GM21737 (cell line): ENCODE measurements around the gene ASB9.
A peak's percentile ranks its signal among the peaks of the same experiment; 100 is the strongest.
"Not testable (repeated sequence)": the region's sequence is repeated elsewhere in the genome, so short reads cannot be mapped to it uniquely, and the experiment has no call there.

ENCODE experiments used
- ATAC-seq: cut with Tn5 transposase; IDR thresholded peaks from one replicate; pipeline ENCODE4 v1.9.1; 2021; ENCODE audit warnings: mild to moderate bottlenecking, moderate library complexity; ENCODE audit not compliant: unreplicated experiment

The ASB9 gene

DNA sequence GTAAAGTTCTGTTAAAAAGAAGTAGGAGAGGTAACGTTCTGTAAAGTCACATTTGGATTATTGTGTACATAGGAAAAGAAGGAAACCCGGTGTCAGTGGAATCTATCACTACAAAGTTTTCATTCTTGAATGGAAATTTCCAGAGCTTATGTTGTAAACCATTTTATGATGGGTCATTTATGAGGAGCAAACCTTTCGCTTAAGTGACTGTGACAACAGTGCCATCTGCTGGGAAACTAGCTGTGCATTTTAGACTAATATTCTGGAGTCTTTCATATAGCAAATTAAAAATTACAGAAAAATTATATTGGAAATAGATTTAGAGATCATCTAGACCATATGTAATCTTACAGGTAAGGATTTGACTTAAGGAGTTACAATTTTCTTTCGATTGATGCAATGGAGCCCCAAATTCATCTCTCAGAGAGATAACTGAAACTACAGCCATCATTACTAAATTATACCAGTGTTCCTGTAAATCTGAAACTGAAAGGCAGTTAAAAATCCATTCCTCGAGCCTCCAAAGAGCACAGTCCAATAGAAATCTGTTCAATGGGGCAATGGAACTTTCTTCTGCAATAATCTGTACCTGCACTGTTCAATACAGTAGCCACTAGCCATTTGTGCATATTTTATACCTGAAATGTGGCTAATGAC is 26.9 kb downstream of the ASB9 start:
- ATAC-seq, result no peak

DNA sequence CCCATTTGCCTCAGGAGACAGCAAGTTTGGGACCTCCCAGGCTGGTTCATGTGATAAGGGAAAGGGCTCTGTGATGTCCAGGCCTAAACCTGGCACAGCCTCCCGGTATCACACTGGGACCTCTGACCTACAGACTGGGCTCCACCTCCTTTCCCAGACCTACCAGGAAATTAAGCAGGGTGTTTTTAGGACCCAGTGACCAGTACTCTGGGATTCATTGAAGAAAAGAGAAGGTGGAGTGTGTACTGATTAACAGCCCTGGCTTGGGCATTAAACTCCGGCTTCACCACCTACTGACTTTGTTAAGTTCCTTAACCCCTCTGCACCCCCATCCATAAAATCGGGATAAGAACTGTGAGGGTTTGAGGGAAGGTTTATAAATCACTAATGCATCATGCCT is 28.6 kb downstream of the ASB9 start:
- ATAC-seq, result no peak

DNA sequence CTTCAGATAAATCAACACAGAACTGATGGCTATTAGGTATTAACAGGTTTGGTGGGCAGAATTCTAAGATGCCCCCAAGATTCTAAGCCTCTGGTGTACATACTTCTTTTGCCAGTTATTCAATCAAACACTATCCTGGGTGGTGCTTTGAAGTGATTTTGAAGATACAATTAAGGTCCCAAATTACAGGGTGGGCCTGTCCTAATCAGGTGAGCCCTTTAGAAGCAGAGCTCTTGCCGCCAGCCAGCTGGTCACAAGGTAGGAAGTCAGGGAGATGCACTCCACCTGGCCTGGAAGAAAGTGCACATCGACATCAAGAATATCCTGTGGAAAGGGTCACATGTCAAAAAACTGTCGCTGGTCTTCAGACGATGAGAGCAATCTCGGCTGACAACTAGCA is 29.5 kb downstream of the ASB9 start:
- no peak for ATAC-seq

DNA sequence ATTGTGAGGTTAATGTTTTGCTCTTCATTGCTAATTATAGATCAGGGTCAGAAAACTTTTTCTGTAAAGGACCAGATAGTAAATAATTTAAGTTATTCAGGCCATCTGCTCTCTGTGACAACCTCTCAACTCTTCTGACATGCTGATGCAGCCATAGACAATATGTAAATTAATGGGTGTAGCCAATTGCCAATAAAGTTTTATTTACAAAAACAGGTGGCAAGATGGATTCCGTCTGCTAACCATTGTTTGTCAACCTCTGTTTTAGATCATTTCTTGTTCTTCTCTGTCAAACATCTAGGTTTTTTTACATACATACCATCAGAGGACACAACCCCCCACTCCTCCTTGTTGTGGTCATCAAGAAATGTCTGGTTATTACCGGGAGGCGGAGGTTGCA is 33.7 kb downstream of the ASB9 start:
- no peak for ATAC-seq

DNA sequence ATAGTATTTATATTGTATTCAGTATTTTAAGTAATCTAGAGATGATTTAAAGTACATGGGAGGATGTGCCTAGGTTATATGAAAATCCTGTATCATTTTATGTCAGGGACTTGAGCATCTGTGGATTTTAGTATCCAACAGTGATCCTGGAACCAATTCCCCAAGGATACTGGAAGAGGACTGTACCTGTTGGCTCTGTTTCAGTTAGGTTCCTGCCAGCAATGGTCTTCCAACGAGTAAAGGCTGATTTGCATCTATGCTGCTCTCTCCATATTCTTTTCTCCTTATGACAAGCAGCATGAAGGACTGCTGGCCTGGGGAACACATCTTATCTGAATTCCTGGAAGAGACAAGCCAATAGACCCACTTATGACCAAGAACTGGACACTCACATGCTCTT is 34.9 kb downstream of the ASB9 start:
- ATAC-seq, result no peak

DNA sequence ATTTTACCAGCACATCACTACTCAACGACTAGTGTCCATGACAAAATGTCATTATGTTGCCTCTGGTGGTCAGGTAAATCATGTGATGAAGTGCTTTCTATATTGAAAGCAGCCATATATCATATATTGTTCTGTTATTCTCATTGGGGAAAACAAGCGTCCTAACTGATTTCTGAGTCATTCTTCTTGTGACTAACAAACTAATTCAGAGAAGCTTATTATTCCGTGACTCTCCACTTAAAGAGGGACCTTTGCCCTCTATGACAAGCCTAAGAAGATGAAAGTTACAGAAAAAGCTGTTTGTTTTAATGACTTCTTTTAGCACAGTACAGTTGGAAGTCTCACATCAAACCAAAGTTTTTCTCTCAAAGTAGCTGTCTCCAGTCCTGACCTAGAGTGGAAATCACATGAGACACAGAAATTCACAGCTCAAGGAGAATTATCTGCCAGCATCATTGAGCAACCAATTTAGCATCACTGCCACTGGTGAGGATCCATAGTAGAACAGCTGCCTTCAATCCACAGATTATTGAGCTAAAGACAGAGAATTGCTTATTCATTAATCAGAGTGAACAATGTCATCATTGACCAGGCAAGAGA is 36.4 kb downstream of the ASB9 start:
- ATAC-seq, result no peak

DNA sequence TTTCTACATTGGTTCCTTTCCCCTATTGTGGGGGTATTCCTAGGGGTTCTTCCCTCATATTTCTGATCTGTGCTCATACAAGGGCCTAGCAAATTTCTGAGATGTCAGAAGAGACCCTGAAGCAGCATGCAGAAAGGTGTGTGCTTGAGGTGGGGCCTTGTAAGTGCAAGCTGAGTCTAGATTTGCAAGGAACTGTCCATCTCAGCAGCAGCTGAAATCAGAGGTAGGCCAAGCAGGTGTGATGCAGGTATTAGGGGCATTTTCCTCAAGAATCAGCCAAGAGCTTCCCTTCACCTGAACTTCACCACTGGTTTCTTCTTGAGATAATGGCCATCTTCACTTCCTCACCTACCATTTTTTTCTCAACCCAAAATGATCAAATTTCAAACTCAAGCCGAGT is 45.1 kb downstream of the ASB9 start:
- ATAC-seq, result no peak

DNA sequence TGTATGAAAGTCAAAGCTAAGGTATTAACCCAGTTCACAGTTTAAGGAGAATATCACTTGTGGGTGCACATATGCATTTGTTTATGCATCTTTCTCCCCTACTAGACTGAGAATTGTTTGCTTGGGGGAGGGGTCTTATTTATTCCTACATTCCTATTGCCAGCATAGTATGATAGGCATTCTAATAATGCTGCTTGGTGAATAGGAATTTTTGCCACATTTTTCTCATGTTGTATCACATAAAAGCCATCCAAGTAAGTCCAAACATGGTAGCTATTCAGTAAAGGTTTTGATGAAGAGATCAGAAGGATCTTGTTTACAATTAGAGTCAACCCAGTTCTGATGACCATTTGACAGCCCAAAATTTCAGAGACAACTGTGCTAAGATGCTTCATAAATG is 48.6 kb downstream of the ASB9 start:
- ATAC-seq, result no peak

DNA sequence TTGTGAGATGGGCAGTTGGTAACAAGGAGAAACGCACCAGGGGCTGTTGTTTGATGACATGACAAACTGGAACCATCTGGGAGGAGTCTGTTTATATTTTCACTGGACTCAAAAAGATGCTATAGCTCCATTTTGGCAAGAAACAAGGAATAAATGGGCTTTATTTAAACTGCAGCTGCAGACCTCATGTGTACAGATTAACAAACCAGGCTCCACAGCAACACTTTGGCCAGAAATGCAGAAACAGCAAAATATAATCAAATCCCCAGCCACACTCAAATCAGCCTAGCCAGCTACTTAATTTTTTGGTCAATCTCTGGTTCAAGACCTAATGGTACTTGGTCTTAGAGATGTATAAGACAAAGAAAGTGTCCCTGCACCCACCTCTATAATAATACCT is 52.7 kb downstream of the ASB9 start:
- ATAC-seq, result no peak

DNA sequence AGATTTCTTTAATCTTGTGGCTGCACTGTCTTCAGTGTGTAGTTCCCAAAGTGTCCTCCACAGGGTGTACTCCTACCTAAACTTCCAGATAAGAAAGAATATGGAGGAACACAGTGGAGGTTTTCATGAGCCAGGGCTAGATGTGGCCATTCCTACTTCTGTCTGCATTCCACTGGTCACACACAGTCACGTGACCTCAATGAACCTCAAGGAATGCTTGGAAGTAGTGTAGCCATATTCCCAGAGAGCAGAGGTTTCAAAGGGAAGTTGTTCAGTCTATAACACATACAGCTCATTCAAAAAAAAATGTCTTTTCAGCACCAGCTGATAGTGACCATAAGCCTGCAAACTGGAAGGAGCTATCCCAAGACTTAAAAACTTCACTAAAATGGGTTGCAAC is 53.6 kb downstream of the ASB9 start:
- ATAC-seq, result no peak

DNA sequence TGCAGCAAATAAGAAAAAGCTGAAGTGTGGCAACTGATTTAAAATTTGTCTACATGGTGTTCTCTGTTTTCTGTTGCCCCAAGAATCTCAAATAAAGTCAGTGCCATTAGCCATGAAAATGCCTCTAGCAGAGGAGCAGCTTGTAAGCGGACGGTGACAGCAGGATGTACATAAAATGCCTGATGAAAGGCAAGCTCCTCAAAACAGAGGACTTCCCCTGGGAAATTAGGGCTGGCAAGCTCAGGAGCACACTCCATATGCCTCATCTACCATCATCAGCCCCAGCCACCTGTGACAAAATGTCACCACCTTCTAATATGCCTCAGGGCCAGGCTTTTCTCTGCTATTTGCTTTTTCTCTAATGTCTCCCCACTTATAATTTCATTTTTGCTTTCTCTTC is 54.5 kb downstream of the ASB9 start:
- no peak for ATAC-seq

DNA sequence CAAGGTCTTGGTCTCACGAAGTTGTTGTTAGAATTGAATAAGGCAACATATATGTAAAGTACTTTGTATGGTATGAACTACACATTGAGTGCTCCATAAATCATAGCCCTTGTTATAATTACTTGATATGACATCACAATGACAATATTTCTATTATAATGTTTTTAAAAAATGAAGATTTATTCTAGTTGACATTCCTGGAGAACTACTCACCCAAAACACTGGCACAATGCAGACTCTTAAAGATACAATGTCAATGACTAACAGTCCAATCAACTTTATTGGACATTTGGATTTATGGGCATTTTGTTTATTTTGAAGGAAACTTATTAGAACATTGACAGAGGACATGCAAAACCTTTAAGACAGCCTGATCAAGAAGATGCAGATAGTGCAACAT is 55.3 kb downstream of the ASB9 start:
- no peak for ATAC-seq

DNA sequence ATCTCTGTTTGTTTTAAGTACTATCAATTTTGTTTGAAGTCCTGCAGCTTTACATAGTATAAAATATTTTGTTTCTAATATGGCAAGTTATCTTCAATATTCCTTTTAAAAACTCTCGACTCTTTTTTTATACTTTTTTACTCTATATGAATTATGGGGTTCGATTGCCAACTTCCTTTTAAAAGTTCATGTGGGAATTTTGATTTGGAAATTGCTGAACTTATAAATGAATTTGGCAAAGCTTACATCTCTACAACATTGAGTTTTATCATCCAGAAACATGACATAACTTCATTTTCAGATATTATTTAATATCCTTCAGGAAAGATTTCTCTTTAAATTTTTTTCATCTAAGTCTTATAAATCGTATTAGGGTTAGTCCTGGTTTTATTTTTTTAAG is 60.8 kb downstream of the ASB9 start:
- ATAC-seq, result no peak

DNA sequence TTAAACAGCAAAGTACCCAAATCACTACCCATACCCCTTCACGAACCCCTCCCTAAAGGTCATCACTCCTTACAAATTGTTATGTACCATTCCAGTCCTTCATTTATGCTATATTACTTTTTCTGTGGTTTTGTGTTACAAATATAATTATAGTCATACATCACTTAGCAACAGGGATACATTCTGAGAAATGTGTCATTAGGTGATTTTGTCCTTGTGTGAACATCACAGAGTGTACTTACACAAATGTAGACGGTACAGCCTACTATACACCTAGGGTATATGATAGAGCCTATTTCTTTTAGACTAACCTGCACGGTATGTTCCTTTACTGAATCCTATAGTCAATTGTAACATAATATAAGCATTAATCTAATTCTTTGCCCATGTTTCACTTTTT is 61.9 kb downstream of the ASB9 start:
- ATAC-seq, result no peak

DNA sequence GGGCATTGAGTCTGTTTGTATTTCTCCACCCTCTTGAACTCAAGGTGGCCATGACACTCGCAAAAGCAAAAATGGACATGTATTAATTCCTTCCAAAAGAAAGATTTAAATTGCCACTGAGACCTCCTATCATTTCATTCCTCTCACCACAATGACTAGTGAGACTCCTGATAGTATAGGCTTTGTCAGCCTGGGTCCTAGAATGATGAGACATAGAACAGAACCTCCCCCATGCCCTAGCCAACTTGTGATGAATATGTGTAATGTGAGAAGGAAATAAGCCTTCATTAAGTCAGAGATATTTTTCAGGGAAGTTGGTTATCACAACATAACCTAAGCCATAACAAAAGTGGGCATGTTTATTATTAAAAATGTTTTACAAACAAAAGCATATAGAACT is 62.5 kb downstream of the ASB9 start:
- no peak for ATAC-seq

DNA sequence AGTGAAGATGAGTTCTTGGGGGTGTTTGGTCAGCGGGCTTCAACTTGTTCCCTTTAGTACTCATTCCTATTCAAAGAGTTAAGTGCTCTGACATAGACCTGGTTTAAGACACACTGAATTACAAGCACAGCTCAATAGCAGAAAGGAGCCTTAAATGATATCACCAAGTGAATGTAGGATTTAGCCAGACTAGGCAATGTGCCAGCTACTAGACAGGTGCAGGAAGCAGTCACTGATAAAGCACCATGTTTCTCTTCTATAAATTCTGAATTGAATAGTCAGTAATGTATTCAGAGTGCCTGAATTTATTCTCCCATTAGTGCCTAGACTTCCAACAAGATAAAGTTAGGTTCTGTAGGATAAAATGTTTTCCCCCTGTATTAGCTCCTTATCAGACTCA is 63.6 kb downstream of the ASB9 start:
- no peak for ATAC-seq

DNA sequence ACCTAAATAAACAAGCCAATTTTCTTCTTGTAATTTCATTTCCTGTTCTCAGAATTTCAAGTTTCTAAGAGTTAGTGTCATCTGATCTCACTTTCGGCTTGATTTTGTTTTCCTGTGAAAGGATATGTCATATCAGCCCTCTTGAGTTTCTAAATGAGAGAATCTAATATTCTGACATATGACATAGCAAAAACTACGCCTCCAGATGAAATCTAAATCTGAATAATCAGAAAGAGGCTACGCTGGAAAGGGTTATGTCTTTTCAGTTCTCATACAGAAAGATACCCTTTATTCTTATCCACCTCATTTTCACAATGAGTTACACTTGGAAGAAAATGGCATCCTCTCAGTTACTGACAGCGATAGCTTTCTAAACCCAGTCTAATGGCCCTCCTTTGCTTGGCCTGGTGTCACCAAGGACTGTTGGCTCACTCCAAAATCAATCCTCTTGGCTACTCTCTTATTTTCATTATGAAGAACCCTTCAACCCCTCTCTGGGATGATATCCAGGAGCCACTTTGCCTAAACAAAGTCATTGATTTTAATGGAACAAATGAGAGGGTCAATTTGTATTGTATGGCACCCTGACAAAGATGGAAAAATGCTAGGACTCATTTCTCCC is 65.6 kb downstream of the ASB9 start:
- peak; percentile 63 for ATAC-seq

DNA sequence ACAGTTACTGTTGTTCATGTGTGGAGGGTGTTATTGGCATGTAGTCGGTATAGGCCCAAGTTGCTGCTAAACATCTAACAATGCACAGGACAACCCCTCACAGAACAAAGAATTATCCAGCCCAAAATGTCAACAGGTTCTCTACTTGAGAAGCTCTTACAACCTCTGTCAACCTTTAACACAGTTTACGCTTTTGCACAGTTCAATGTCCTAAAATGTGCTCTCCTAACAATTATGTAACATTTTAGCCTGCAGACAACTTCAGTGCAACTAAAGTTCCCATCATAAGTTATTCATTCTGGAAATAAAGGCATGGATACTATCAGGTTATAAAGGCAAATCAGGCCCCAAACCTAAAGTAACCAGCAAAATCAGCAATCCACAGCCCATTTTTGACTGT is 66.2 kb downstream of the ASB9 start:
- no peak for ATAC-seq

DNA sequence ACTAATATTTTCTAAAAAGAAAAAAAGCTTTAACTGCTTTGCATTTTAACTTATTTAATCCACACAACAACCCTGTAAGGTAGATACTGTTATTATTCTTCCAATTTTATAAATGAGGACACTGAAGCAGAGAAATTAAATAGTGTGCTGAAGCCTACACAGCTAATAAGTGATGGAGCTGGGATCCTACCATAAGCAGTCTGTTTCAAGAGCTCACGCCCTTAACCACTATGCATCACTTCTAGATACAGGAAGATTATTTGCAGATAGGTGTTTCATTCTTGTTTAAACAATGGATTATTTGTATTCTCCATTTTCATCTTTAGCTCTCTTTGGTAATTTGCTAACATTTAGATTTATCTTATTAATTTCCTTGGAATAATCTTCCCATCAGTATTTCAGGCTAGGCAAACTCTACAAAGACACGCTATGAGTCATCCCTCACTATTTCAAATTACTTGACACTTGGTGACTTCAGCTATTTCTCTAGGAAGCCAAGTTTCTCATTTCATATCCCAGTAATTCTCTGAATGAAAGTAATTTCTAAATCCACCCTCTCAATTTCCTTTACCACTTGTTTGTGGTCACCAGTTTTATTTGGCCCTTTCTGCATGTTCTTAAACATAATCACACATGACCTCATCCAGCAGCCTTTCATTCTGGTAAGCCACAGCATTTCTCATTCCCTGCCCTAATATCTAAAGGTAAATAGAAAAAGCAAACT is 67.3 kb downstream of the ASB9 start:
- no peak for ATAC-seq

DNA sequence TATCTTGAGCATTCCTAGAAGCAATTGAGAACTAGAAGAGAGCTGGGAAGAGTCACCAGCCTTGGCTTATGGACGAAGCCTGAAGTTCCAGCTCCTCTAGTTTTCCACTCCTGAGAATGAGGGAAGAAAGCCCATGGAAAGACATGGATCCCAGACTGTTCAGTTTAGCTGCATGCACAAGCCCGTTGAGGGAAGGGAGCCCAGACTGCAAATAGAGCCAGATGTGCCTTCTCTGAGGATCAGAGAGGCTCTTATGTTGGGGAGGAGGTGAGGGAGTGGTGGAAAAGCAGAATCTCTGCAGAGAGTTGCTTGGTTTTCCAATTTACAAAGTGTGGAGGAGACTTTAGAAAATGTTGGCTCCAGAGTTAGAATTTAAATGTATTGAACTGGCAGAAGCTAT is 69.0 kb downstream of the ASB9 start:
- ATAC-seq, result no peak

DNA sequence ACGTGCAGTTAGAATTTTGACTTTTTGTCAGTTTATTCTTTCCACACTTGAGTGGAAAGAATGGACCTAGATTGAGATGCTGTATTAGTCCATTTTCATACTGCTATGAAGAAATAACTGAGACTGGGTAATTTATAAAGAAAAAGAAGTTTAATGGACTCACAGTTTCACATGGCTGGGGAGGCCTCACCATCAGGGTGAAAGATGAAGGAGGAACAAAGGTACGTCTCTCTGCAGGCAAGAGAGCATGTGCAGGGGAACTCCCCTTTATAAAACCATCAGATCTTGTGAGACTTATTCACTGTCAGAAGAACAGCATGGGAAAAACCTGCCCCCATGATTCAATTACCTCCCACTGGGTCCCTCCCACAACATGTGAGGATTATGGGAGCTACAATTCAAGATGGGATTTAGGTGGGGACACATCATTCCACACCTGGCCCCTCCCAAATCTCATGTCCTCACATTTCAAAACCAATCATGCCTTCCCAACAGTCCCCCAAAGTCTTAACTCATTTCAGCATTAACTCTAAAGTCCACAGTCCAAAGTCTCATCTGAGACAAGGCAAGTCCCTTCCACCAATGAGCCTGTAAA is 71.2 kb downstream of the ASB9 start:
- not testable (repeated sequence) for ATAC-seq

DNA sequence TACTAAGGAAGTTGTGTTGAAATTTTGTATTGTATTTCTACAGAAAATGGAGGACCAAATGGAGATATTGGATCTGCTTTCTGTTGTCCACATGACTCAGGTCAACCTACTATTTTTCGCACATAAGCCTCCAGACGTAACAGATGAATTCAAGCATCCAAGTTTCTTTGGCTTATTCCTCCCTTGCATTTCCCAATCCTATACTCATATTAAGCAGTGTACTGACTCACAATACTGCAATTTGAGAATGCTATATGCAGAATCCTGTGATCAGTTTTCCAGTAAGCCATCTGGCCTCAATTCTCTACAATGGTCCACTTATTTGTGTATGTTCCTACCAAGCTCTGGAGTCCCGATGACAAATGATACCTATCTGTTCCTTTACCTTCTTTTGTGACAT is 75.7 kb downstream of the ASB9 start:
- ATAC-seq, result no peak
